HCT116 (cell line): ENCODE results near the gene PPAT. TPM values are rescaled to one million over a fixed set of nuclear protein-coding genes. Genes with fewer than 3 reads are reported as not detected.

ENCODE experiments used
- ATAC-seq: fragments of 200-7000 bp; cut with Tn5 transposase; 2 replicates; pipeline ENCODE4 v1.9.1; 2020; ENCODE audit warnings: mild to moderate bottlenecking, moderate library complexity
- BruUV-seq: library from RNA; stranded (reverse); fragments of 400-500 nt; replicated peaks from 2 replicates; lab custom pipeline; 2021; lab: Mats Ljungman, UMichigan
- CTCF ChIA-PET: fragments of 300-600 bp; sonication (Branson Sonifier 250); formaldehyde crosslinking; loops from one replicate; lab custom pipeline; 2021; ENCODE audit warnings: antibody characterized with exemption; lab: Charles Lee
- POLR2A ChIA-PET: fragments of 300-600, 350-600 bp; sonication (Branson Sonifier 250); formaldehyde crosslinking; loops from one replicate; lab custom pipeline; 2021; ENCODE audit warnings: antibody characterized with exemption; lab: Charles Lee
- RAD21 ChIA-PET, 2 experiments: fragments of 300-600 bp; sonication (Branson Sonifier 250); formaldehyde crosslinking; loops; one replicate each; lab custom pipeline; 2023; ENCODE audit warnings: low total read pairs in 2 of 2; ENCODE audit not compliant: uncharacterized antibody in 2 of 2, unreplicated experiment in 2 of 2, low non-redundant PET in 1 of 2; lab: Charles Lee
- DNase-seq: peaks from one replicate; pipeline ENCODE4 v3.0.0-alpha.2; 2010; ENCODE audit warnings: low read depth, low spot score
- H2AFZ ChIP-seq: fragments of 200-600 bp; shearing (Covaris generic), sonication (generic); 2 replicates; pipeline ENCODE4 v1.6.1; 2017; ENCODE audit warnings: low read depth, mixed run types, mixed read lengths, antibody characterized with exemption, low read length; ENCODE audit not compliant: poor library complexity, severe bottlenecking
- H3K27ac ChIP-seq: 2 replicates; pipeline ENCODE4 v1.5.1; 2012; ENCODE audit warnings: low read depth, low read length
- H3K27me3 ChIP-seq: fragments of 200-600 bp; sonication (generic); 2 replicates; pipeline ENCODE4 v1.6.1; 2016; ENCODE audit warnings: mixed run types, low read length, mixed read lengths; ENCODE audit not compliant: insufficient read depth
- H3K36me3 ChIP-seq, 2 experiments: fragments of 200-500 bp in 1 of 2; fragments of 200-600 bp in 1 of 2; sonication (Bioruptor generic) in 1 of 2; sonication (generic) in 1 of 2; 2 replicates each; pipeline versions ENCODE4 v1.5.1 to v1.6.1; 2014 to 2016; ENCODE audit warnings: low read length in 2 of 2, inconsistent platforms in 1 of 2, mixed read lengths in 1 of 2, mixed run types in 1 of 2; ENCODE audit not compliant: insufficient read depth in 2 of 2, control insufficient read depth in 1 of 2
- H3K4me1 ChIP-seq, 2 experiments: fragments of 200-600 bp in 1 of 2; sonication (generic) in 1 of 2; 2 replicates each; pipeline versions ENCODE4 v1.5.1 to v1.6.1; 2012 to 2017; ENCODE audit warnings: low read length in 2 of 2, inconsistent platforms in 1 of 2, mild to moderate bottlenecking in 1 of 2, mixed read lengths in 1 of 2, mixed run types in 1 of 2, moderate library complexity in 1 of 2; ENCODE audit not compliant: insufficient read depth in 2 of 2, control insufficient read depth in 1 of 2
- H3K4me2 ChIP-seq: fragments of 200-600 bp; sonication (generic); 2 replicates; pipeline ENCODE4 v1.6.1; 2017; ENCODE audit warnings: mixed run types, low read length, mixed read lengths
- H3K4me3 ChIP-seq, 2 experiments: fragments of 200-600 bp in 1 of 2; sonication (generic) in 1 of 2; replicated peaks in 1 of 2; 2 replicates each; pipeline ENCODE4 v1.5.1; 2011 to 2016; ENCODE audit warnings: low read length in 2 of 2, control low read depth in 1 of 2, low read depth in 1 of 2, mild to moderate bottlenecking in 1 of 2, mixed read lengths in 1 of 2, mixed run types in 1 of 2
- H3K79me2 ChIP-seq: fragments of 200-600 bp; sonication (generic); 2 replicates; pipeline ENCODE4 v1.6.1; 2017; ENCODE audit warnings: mild to moderate bottlenecking, mixed run types, low read length, moderate library complexity, mixed read lengths; ENCODE audit not compliant: insufficient read depth
- H3K9ac ChIP-seq: fragments of 200-600 bp; sonication (generic); 2 replicates; pipeline ENCODE4 v1.6.1; 2016; ENCODE audit warnings: low read length, mixed read lengths
- H3K9me2 ChIP-seq: fragments of 200-600 bp; sonication (generic), shearing (Covaris generic); 2 replicates; pipeline ENCODE4 v1.6.1; 2017; ENCODE audit warnings: mixed run types, mild to moderate bottlenecking, moderate library complexity; ENCODE audit not compliant: insufficient read depth
- H3K9me3 ChIP-seq, 2 experiments: fragments of 200-500 bp in 1 of 2; fragments of 200-600 bp in 1 of 2; sonication (Bioruptor generic) in 1 of 2; sonication (generic) in 1 of 2; 2 replicates each; pipeline ENCODE4 v1.6.1; 2014 to 2017; ENCODE audit warnings: low read length in 2 of 2, mixed read lengths in 2 of 2, inconsistent platforms in 1 of 2, low read depth in 1 of 2, mild to moderate bottlenecking in 1 of 2, mixed run types in 1 of 2, moderate library complexity in 1 of 2; ENCODE audit not compliant: control insufficient read depth in 1 of 2, insufficient read depth in 1 of 2
- H4K20me1 ChIP-seq: fragments of 200-600 bp; sonication (generic), shearing (Covaris generic); 2 replicates; pipeline ENCODE4 v1.6.1; 2017; ENCODE audit warnings: mixed run types, mild to moderate bottlenecking, moderate library complexity; ENCODE audit not compliant: insufficient read depth
- CEBPB ChIP-seq: IDR thresholded peaks from 2 replicates; pipeline ENCODE4 v1.6.1; 2012; ENCODE audit warnings: low read depth
- EZH2phosphoT487 ChIP-seq: fragments of 200-600 bp; IDR thresholded peaks from 2 replicates; pipeline ENCODE4 v1.6.1; 2018; ENCODE audit warnings: antibody characterized with exemption, borderline replicate concordance
- RAD21 ChIP-seq: IDR thresholded peaks from 2 replicates; pipeline ENCODE4 v1.6.1; 2012; ENCODE audit warnings: low read depth, mild to moderate bottlenecking
- REST ChIP-seq: IDR thresholded peaks from 2 replicates; pipeline ENCODE4 v1.6.1; 2012; ENCODE audit warnings: low read depth
- SIN3A ChIP-seq: IDR thresholded peaks from 2 replicates; pipeline ENCODE4 v1.6.1; 2012; ENCODE audit warnings: low read depth
- SP1 ChIP-seq: IDR thresholded peaks from 2 replicates; pipeline ENCODE4 v1.6.1; 2012; ENCODE audit warnings: low read depth
- SRF ChIP-seq: IDR thresholded peaks from 2 replicates; pipeline ENCODE4 v1.6.1; 2012; ENCODE audit warnings: low read depth
- TCF7L2 ChIP-seq: IDR thresholded peaks from 2 replicates; pipeline ENCODE4 v1.7.0; 2011; ENCODE audit warnings: borderline replicate concordance, inconsistent platforms; ENCODE audit not compliant: insufficient read depth, insufficient read length; ENCODE audit errors: extremely low read depth
- ZFX ChIP-seq: fragments of 450-650 bp; IDR thresholded peaks from 2 replicates; pipeline ENCODE4 v1.6.1; 2017
- ZNF274 ChIP-seq: fragments of 200-500 bp; sonication (Bioruptor generic); IDR thresholded peaks from 2 replicates; pipeline ENCODE4 v1.6.1; 2014; ENCODE audit warnings: mild to moderate bottlenecking, low read depth, low read length, inconsistent platforms
- intact Hi-C: fragments of 100-400 bp; cut with micrococcal nuclease; formaldehyde crosslinking; loops from 2 replicates; pipeline ENCODE4 v1.10.0; 2022
- total RNA-seq: library from RNA; stranded (reverse); gene quantifications from one replicate; pipeline ENCODE4 v1.2.1, GENCODE V29; 2021; ENCODE audit not compliant: unreplicated experiment

The PPAT gene
- total RNA-seq, 1 experiment from 2014 or later: 78.6 TPM

- Histone ChIP-seq H3K4me2 (no peak overlapping the region), H3K9me3 (no peaks in the 10 kb centered on the region), H3K27me3 (no peaks in the 10 kb centered on the region), H2AFZ (no peak overlapping the region), H3K9me2 (no peaks in the 10 kb centered on the region), H3K4me3 (no peak overlapping the region), H3K36me3 (peaks cover 45 to 68% of the 10 kb centered on the region in 2 experiments), H4K20me1 (peaks cover 41% of the 10 kb centered on the region), H3K4me1 (no peaks in the 10 kb centered on the region)
- no peak for DNase-seq
- ChIA-PET CTCF (no interaction called here), POLR2A (interaction anchor here (2.4 kb wide), 1 partner anchor 10 kb away, joined by 7 read pairs; the partner anchor contains the start of gene PPAT)
- intact Hi-C loops: no loop called here
- no peak for TF ChIP-seq SIN3A
- peak; percentile 63 for TF ChIP-seq CEBPB
- TF ChIP-seq, all 23 proteins: peak for 1
- Histone ChIP-seq H3K79me2 (peaks cover 94% of the 10 kb centered on the region), H3K27ac (no peak overlapping the region), H3K9ac (no peak overlapping the region)
- BruUV-seq: no TSS peak
- ATAC-seq: no peak
- RAD21 ChIA-PET: no interaction called here
Observed at GRCh38 chr4:56445699-56446098, 10.3 kb upstream of the PPAT start.

- DNase-seq (no peak), ATAC-seq (no peak)
- RAD21 ChIA-PET: no interaction called here
- peaks cover 45 to 68% of the 10 kb centered on the region in 2 experiments for H3K36me3 ChIP-seq
- POLR2A ChIA-PET: interaction anchor here (2.4 kb wide), 1 partner anchor 9 kb away, joined by 7 read pairs; the partner anchor contains the start of gene PPAT
- no peaks in the 10 kb centered on the region for H3K27me3 ChIP-seq
- no peak overlapping the region for H3K27ac ChIP-seq
- BruUV-seq: no TSS peak
- H3K4me3 ChIP-seq: no peak overlapping the region
- H3K79me2 ChIP-seq: peaks cover 99% of the 10 kb centered on the region
- no peak overlapping the region for H3K9ac ChIP-seq
- no peaks in the 10 kb centered on the region for H3K4me1 ChIP-seq
- CTCF ChIA-PET: interaction anchor here (0.6 to 0.8 kb wide), 2 partner anchors 8 to 9 kb away, joined by 3 to 4 read pairs; partner anchors contain the start of gene PAICS
- no peaks in the 10 kb centered on the region for H3K9me2 ChIP-seq
- H3K4me2 ChIP-seq: no peak overlapping the region
- no peak for TF ChIP-seq SRF
- TF ChIP-seq ZNF274: no peak
- TF ChIP-seq REST: no peak
- no peak for TF ChIP-seq EZH2phosphoT487
- no peak for TF ChIP-seq TCF7L2
- TF ChIP-seq SP1: no peak
- no peak for TF ChIP-seq RAD21
- TF ChIP-seq ZFX: no peak
- peaks cover 49% of the 10 kb centered on the region for H4K20me1 ChIP-seq
- H2AFZ ChIP-seq: no peak overlapping the region
- intact Hi-C loops: no loop called here
- no peaks in the 10 kb centered on the region for H3K9me3 ChIP-seq
Observed at GRCh38 chr4:56444719-56445118, 9.3 kb upstream of the PPAT start.
